Measurements from ENCODE around the gene TMEM273. TPM values are rescaled to one million over a fixed set of nuclear protein-coding genes. Genes with fewer than 3 reads are reported as not detected.

TMEM273 gene
- total RNA-seq, 1 donor from 2014 or later = not detected

DNA sequence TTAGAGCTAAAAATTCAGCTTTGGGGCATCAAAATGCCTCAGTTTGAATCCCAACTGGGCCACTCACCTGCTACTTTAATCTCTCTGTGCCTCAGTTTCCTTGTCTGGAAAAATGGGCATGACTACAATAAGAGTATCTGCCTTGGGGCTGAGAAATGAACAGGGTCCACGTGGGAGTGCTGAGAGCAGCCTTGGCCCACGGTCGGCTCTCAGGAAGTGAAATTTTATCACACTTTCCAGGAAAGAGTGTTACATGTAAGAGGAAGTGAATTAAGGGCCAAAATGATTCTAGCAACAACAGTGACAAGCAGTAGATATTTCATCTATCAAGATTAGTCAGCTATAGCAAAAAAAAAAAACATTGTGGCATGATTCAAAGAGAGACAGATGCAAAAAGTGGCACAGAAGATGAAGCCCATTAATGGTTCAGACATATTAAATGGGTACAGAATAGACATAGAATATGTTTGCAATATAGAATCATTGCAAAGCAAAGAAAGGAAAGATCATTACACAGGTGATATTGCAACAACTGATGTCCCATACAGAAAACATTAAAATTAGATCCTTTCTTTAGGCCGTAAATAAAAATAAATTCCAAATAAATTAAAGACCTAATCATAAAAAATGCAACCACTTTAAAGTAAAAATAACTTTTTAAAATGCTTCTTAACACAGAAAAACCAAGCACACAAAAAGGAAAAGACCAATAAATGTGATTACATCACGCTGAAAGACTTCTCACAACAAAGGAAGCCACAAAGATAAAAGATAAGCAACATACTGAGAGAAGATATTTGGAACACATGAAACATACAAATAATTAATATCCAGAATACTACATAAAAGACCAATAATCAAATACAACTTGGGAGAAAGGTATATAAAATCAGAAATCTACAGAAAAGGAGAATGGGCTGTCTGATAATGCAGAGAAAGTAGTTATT is 4.3 kb downstream of the TMEM273 start:
- TF ChIP-seq, protein P1, sequence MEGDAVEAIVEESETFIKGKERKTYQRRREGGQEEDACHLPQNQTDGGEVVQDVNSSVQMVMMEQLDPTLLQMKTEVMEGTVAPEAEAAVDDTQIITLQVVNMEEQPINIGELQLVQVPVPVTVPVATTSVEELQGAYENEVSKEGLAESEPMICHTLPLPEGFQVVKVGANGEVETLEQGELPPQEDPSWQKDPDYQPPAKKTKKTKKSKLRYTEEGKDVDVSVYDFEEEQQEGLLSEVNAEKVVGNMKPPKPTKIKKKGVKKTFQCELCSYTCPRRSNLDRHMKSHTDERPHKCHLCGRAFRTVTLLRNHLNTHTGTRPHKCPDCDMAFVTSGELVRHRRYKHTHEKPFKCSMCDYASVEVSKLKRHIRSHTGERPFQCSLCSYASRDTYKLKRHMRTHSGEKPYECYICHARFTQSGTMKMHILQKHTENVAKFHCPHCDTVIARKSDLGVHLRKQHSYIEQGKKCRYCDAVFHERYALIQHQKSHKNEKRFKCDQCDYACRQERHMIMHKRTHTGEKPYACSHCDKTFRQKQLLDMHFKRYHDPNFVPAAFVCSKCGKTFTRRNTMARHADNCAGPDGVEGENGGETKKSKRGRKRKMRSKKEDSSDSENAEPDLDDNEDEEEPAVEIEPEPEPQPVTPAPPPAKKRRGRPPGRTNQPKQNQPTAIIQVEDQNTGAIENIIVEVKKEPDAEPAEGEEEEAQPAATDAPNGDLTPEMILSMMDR (conservative IDR thresholded peaks at IDR 0.05; ENCODE audit: low read depth, low read length) = no peak
- no peak overlapping the region for H3K4me3 ChIP-seq (ENCODE audit: low read depth, low read length)
- no peak for DNase-seq (ENCODE audit: low read depth)

DNA sequence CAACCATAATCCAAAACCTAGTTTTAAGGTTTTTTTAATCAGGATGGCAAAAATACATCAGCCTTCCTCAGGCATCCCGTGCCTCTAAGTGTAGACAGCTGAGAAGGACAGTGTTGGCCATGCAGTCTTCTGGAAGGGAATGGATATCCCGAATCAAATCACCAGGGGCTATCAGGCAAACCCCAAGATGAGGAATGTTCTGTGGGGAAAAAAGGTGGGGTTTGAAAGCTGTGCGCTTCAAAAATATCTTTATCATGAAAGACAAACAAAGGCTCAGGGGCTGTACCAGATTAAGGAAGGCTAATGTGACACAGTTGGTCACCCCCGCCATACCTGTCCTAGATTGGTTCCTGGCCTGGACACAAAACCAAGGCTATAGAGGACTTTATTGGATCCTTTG is 5.4 kb downstream of the TMEM273 start:
- no peak overlapping the region for H3K4me3 ChIP-seq (ENCODE audit: low read depth, low read length)
- TF ChIP-seq, protein P1 (conservative IDR thresholded peaks at IDR 0.05; ENCODE audit: low read depth, low read length) = no peak
- no peak for DNase-seq (ENCODE audit: low read depth)

DNA sequence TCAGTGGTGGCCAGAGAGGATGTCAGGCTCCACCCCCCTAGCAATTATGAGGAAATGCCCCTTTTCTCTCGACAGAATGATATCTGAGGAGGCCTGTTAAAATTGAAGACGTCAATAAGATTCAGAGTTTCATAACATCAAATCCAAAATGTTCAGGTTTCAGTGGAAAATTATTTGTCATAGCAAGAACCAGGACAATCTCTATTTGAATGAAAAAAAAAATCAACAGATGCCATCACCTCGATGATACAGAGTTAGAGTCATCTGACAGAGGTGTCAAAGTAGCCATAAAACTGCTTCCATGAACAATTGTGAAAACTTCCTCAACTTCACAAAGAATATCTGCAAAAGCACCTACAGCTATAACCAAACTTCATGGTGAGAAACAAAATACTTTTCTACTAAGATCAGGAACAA is 7.7 kb downstream of the TMEM273 start:
- DNase-seq (ENCODE audit: low read depth) = no peak
- TF ChIP-seq, protein P1 (conservative IDR thresholded peaks at IDR 0.05; ENCODE audit: low read depth, low read length) = no peak
- H3K4me3 ChIP-seq (ENCODE audit: low read depth, low read length) = no peak overlapping the region

DNA sequence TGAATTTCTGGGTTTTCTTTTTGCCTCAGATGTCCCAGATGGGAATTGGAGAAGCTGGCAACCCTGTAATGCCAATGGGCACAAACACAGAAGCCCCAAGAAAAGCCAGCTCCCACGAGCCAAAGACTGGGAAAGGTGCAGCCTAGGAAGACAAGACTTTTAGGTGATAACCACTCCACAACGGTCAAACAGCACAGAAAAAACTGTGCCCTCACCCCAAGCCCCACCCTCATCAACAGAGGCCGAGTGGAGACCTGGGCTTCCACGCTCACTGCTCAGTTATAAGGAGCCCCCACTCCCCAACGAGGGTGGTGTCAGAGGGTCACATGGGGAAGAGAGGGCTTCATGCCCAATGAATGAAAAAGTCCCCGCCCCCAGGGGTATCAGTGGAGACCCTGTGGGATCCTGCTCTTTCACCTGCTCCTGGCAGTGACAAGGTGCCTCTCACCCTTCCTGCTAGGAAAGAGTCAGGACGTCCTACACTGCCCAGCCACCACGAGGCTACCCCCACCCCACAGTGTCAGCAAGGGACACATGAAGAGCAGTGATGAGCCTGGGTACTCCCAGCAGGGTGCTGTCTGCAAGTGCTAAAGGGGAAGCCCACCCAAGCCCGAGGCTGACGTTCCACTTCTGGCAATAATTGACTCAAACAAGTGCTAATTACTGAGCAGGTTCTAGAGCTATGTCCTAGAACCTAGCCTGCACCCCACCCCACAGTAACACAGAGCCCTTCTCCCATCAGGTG is 8.3 kb downstream of the TMEM273 start:
- TF ChIP-seq, protein P1 (conservative IDR thresholded peaks at IDR 0.05; ENCODE audit: low read depth, low read length) = no peak
- H3K4me3 ChIP-seq (ENCODE audit: low read depth, low read length) = no peak overlapping the region
- DNase-seq (ENCODE audit: low read depth) = no peak

DNA sequence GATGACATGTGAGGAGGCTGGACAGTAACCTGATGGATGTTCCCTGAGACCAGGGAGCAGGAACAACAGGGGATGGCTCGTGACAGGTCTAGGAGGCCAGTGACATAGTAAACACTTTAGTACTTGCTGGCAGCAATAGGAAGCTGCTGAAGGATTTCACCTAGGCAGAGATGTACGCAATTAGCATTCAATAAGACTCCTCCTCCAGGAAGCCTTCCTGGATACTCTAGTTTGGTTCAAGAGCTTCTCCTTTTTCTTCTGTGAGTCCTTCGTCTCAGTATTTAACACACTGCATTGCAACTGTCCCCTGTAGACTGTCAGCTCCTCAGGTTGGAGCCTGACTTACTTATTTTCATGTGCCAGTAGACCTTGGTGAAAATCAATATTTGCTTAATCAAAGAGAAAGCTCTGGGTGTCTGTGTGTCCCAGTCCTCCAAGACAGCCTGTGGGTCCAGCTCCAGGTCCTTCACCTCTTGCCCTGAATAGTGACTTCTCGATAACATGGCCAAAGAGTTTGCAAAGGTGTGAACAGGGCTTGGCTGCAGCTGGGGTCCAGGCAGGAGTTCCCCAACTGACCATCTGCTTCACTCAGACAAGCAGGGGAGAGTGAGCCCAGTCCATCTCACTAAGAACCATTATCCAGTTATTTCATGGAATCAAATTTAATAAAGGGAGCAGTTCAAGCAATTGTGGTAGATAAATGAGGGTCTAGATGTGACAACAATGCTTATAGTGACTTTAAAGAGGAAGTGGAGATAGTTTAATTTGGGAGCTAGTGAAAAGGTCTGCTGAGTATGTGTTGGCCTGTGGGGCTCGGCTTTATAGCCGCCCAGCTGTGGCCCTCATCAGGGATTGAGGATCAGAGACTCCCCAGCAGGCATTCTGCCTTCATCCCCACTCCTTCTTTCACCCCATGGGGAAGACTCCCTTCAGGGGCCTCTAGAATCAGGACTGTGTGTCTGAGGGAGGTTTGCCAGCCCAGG is 9.4 kb downstream of the TMEM273 start:
- no peak for DNase-seq (ENCODE audit: low read depth)
- no peak overlapping the region for H3K4me3 ChIP-seq (ENCODE audit: low read depth, low read length)
- TF ChIP-seq, protein P1 (conservative IDR thresholded peaks at IDR 0.05; ENCODE audit: low read depth, low read length) = no peak
